GM21423 (cell line): ENCODE measurements around the gene GCK.

Experiments used
- ATAC-seq: cut with Tn5 transposase; IDR thresholded peaks from one replicate; pipeline ENCODE4 v1.9.1; 2021; ENCODE audit warnings: mild to moderate bottlenecking, moderate library complexity; ENCODE audit not compliant: unreplicated experiment

Gene GCK

DNA sequence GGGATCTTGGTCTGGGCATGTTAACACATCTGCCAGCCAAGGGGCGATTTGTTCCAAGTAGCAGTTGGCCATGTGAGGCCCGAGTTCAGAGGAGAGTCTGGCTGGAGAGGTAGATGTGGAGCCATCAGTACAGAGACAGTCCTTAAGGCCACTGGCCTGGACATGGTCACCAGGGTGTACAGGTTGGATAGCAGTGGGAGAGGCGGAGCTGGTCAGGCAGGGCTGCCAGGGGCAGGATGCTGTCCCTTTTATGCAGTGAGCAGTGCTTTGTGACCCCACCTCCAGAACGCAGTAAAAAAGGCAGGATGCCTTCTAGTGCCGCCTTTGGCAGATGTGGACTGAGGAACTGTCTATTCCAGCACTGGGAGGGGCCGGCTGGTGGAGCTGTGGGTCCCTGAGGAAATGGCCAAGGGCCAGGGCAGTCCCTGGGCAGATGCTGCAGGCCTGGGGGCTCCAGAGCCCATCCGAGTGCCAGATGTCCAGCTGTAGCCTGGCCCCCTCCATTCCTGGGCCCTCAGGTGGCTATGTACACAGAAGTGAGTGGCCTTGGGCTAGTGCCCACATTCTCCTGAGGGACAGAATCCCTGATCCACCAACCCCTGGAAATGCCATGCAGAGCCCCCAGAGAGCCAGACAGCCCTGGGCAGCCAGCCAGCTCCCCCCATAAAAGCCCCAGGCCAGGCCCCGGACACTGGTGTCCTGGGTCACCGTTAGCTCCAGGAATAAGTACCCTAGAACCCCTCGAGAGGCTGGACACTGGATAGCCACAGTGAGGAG lies 31.0 kb downstream of the GCK start:
- ATAC-seq: no peak

DNA sequence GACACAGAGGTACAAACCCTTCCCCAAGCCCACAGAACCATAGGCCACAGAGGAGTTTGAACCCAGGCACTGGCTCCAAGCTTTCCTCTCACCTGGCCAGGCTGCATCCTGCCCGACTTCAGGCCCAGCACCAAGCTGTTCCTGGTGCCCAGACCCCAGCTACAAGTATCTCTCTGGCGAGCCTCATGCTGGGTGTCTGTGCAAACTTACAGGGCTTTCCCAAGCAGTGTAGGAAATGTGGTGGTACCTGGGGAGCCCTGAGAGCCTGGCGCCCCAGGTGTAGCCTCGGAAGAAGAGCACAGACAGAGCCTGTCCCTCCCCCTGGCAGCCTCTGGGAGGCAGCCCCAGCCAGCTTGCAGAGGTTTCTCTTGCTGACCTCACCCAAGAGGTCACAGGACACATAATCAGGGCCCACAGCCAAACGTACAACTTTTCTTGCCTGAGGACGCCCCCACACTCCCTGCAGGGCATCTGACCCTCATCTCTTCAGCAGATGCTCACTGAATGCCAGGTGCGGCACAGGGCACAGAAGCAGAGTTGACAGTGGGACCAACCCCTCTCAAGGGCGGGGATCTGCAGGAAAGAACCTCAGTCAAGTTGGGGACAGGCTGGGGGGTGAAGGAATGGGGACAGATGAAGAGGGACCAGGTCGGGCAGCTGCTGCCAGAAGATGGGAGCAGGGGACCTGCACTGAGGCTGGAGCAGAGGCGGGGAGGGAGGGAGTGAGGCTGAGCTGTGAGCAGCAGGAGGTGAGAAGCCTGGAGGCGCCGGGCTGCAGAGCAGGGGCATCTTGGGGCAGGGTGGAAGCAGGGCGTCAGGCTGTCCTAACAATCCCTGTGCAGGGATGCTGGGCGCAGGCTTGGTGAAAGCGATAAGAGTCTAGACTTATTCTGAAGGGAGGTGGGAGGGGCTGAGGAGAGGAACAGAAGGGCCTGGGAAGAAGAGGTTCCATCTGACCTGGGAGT lies 31.8 kb downstream of the GCK start:
- no peak for ATAC-seq

DNA sequence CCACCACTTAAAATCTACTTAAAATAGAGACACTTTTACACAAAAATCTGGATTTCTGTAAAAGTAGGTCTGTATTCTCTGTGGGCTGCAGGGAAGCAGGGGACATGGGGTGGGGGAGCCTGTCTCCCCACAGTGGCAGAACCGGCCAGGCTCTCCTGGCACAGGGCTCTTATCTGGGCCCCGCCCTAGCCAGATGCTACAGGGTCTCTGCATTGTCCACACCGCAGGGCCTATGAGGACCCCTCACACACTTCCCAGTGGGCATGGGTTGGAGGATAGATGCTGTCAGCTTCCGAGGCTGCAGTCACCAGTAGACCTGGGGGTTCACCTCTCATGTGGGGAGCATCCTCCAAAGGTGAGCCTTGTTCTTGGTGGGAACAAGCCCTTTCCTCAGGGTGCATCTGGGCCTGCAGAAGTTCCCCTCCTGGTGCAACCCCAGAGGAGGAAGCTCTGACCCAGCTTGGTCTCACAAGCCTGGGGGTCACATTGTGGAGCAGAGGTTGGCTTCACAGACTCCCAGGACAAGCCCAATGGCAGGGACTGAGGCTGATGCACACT lies 32.7 kb downstream of the GCK start:
- no peak for ATAC-seq

DNA sequence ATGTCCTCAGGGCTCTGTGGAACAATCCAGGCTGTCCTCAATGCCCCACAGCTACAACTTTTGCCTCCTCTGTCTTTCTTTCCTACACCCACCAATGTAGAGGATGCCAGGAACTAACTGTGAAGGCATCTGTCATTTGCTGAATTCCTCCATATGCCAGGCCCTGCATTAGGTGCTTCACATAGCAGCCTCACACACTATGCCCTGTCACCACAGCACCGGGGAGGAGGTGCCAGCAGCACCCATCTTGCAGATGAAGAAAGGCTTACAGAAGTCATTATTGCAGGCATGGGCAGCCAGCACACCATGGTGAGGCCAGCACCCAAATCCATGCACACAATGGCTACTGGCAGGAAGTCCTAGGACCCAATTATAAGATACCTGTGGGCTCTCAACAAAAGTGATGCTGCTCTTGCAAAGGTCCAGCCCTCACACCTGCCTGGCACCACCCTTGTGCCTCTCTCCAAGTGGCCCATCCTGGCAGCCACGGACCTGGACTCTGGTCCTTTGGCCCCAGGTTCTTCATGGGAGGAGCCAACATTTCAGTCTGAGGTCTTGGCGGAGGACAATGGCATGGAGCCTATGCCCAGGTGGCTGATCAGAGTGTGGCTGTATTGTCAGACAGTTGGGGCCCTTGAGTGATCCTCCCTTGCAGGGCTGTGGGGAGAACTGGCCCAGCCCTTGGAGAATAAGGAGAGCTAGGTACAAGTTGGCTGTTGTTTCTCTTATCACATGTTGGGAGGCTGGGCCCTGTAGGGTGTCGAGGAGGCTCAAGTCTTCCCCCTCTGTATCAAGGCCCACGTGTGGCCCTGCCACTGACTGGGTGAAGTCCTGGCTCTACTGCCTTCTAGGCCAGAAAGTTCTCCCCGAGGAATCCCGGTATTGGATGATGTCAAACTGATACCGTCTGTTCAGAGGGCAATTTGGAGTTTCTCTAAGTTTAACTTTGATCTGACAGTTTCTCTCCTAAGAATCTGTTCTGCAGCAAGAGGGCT lies 33.8 kb downstream of the GCK start:
- no peak for ATAC-seq

DNA sequence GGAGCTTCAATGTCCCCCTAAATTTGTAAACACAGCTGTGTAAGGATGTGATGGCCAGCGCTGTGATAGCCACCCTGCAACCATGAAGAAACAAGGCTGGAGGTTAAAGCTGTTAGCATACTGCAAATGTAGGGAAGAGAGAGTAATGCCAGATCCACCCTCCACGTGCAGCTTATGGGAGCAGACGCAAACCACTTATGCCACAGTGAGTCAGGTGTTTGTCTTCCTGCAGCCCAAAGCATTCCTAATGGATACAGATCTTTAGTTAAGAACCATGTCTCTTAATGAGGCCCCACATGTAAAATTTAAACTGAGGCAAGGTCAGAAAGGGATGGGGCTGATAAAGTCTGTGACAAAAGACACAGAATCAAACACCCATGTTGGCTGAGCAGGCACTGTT lies 34.5 kb downstream of the GCK start:
- ATAC-seq: no peak

GRCh38 chr7:44153948-44154335 lies 35.3 kb downstream of the GCK start:
- ATAC-seq: no peak

DNA sequence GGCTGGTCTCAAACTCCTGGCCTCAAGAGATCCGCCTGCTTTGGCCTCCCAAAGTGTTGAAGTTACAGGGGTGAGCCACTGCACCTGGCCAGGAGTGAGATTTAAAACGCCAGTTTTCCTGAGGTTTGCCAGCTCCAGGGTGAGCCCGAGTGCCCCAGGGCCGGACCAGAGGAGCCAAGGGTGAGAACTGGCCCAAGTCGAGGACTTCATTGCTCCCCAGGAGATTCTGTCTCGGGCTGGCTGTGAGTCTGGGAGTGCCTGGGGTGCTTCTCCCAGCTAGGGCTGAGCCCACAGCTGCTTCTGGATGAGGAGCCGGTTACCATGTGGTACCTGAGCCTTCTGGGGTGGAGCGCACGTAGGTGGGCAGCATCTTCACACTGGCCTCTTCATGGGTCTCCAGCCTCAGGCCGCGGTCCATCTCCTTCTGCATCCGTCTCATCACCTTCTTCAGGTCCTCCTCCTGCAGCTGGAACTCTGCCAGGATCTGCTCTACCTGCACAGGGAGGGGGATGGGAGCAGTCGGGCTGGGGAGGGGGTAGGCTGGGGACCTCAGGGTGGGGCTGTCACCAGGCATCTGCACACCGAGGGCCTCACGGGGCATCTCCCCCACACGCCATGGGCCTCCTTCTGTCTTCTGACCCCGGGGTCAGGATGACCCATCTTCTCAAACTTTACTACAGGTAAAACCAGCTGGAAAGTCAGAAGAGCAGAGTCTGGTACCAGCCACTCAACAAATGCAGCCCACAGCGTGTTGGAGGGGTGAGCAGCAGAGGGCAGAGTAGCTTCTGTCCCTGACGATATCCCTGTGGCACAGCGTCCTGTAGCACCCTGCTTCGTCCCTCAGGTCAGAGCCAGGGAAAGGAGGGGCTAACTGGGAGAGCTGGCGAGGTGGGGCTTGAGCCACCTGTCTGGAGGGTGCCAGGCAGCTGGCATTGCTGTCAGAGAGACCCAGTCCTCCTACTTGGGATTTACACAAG lies 36.0 kb downstream of the GCK start:
- no peak for ATAC-seq

GRCh38 chr7:44151956-44152355 lies 37.3 kb downstream of the GCK start:
- ATAC-seq: no peak

DNA sequence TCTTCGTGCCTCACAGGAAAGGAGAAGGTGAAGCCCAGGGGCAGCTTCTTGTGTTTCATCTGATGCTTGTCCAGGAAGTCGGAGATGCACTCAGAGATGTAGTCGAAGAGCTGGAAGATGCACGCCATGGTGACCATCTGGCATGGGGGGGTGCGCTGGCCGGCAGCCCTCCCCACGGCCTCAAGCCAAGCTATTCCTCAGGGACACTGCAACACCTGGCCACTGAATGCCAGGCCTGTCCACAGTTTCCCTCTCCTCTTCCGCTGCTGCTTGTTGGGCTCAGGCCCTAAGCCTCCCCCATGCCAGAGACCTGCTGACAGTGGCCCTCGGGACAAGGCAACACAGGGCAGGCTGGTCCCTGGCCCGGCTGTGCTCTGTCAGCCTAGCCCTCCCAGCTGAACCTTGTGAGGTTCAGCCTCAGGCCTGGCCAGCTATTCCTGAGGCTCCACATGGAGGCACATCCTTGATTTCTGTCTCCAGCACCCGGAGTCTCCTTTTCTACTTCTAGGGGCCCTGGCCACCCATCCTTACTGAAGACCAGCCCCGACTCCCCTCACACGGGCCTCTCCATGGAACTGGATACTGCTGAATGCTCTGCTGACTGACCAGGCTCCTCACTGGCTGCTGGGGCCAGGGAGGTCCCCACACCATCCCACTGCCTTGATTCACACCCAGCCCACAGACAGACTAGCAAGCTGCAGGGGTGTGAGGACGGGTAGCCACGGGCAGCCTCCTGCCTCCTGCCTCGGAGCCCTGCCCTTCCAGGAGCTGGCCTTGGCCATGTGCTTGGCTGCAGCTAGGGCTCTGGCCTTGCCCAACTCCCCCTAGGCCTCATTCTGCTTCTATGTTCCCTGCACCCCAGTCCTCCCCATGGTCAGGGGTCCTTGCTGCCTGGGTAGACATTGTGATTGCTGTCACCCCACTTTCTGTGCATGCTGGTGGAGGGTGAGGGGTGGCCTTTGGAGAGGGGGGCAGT lies 38.0 kb downstream of the GCK start:
- no peak for ATAC-seq

DNA sequence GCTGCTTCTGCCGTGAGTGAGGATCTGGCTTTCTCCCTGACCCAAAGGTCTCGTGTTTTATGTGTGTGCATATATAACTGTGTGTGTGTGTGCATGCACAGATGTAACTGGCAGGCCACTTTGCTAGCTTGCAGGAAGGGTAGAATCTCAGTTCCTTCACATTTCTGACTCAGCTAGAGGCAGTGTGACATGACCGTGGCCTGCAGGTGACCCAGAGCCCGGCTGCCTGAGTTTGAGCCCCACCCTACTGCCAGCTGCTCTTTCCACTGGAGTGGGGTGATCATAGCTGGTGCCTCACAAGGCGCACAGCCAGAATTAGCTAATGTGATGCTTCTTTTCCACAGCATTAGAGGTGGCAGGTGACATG lies 38.8 kb downstream of the GCK start:
- ATAC-seq: peak; percentile 46

DNA sequence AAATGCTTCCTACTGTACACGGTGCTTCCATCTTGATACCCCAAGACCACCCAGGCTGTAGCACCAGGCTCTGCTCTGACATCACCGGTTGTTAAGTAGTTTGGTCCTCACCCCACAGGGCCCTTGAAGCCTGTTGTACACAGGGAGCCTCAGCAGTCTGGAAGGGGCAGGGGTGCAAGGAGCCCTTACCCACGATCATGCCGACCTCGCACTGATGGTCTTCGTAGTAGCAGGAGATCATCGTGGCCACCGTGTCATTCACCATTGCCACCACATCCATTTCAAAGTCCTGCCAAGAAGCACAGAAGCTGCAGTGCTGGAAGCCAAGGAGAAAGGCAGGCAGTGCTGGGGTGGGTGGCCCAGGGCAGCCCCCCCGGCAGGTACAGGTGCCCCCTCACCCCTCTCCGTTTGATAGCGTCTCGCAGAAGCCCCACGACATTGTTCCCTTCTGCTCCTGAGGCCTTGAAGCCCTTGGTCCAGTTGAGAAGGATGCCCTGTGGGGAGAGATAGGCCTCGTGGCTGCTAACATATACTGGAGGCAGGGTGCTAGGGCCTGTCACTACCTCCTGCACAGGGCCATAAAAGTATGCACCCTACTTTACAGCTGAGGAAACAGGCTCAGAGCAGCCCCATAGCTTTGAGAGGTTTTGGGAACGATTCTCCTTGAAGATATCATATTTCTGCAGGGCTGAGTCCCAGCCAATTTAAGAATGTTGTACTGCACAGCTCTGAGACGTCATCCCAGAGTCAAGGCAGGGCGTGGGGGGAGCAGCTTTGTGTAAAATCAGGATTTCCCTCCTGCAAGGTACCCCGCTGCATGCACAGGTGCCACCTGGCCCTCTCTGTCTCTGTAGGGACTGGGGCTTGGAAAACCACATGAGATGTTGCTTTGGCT lies 39.4 kb downstream of the GCK start:
- no peak for ATAC-seq

GRCh38 chr7:44148961-44149536 lies 40.2 kb downstream of the GCK start:
- no peak for ATAC-seq

DNA sequence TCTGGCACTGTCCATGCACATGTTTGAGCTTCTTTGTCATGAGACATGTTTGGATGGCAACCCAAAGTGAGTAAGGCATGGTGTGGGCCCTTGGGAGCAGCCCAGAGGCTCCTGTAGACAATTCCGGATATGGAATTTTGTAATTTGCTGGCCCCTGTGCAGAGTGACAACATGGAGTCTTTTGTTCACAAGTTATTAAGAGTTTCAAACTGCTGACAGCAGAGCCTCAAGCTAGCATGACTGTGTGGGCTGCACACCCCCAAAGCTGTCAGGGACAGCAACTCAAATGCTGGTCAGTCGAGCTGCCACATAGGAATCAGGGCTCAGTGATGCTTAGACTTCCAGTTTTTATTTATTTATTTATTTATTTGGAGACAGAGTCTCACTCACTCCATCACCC lies 41.1 kb downstream of the GCK start:
- ATAC-seq: no peak

GRCh38 chr7:44147026-44147991 lies 41.9 kb downstream of the GCK start:
- ATAC-seq: no peak

DNA sequence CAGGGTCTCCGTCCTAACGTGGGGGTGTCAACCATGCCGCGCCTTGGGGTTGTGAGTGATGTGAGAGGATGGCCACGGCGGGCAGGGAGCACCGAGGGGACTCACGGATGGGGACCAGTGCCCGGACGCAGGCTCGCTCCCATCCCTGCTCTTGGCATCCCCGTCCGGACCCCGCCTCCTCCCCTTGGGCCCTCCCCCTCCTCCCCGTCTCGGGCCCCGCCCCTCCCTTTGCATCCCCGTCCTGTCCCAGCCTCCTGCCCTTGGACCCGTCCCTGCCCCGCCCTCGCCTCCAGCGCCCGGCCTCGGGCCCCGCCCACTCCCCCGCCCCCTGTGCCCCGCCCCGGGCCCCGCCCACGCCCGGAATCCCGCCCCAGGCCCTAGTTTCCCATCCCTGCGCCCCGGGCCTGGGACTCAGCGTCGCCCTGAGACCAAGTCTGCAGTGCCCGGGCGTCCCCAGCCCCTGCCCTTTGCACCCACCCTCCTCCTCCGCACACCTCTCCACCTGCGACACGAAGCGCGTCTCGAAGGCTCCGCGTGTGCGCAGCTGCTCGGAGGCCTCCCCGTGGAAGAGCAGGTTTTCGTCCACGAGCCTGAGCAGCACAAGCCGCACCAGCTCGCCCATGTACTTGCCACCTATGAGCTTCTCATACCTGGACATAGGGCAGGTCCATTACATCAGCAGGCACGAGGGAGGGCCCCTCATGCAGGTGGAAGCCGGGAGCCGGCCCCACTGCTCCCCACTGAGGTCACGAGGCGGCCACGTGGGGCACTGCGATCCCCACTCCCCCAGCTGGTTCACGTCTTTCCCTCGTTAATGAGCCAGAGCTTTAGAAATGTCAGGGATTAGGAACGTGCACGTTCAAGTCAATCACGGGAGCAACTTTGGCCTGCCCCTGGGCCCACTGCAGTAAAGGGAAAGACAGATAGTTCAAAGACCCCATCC lies 43.0 kb downstream of the GCK start:
- peak; percentile 36 for ATAC-seq
